Measurements from ENCODE around the gene NR1D1.
"Not testable (repeated sequence)": the region's sequence is repeated elsewhere in the genome, so short reads cannot be mapped to it uniquely, and the experiment has no call there.

NR1D1 gene
- long read RNA-seq, donor 1: 0 reads
- long read RNA-seq, donor 2: 0 reads
- long read RNA-seq, donor 3: 0 reads
- long read RNA-seq, donor 4, partial matches to known transcripts: 0 of 1 reads
- long read RNA-seq, donor 4, other reads (novel, unspliced or antisense): 0 of 1 reads
- long read RNA-seq, donor 5, partial matches to known transcripts: 0 of 1 reads
- long read RNA-seq, donor 5, other reads (novel, unspliced or antisense): 0 of 1 reads
- long read RNA-seq, donor 6, partial matches to known transcripts: 0 of 1 reads
- long read RNA-seq, donor 6, other reads (novel, unspliced or antisense): 0 of 1 reads
- long read RNA-seq, donor 7: 0 reads
- long read RNA-seq, donor 8: 0 reads

GRCh38 chr17:40100419-40100668 is at the start of gene NR1D1:
Gene NR1D1 (minus strand): TSS chr17:40100589. CDS start chr17:40100094, 495 bp downstream.
- no peak for DNase-seq

GRCh38 chr17:40148527-40148926 is 48.1 kb upstream of the NR1D1 start:
- DNase-seq: no peak

GRCh38 chr17:40145476-40145875 is 45.1 kb upstream of the NR1D1 start:
- no peak for DNase-seq

GRCh38 chr17:40143166-40143565 is 42.8 kb upstream of the NR1D1 start:
- DNase-seq: not testable (repeated sequence)

- peak; percentile 84 for DNase-seq
These were observed 39.2 kb upstream of the NR1D1 start for GRCh38 chr17:40139566-40140058.

GRCh38 chr17:40135817-40136216 is 35.4 kb upstream of the NR1D1 start:
- no peak for DNase-seq

- DNase-seq: no peak
These were observed 33.8 kb upstream of the NR1D1 start for GRCh38 chr17:40134184-40134583.

- no peak for DNase-seq
These were observed 30.1 kb upstream of the NR1D1 start for GRCh38 chr17:40130352-40131042.

GRCh38 chr17:40129498-40129897 is 29.1 kb upstream of the NR1D1 start:
- no peak for DNase-seq

- DNase-seq: peak; percentile 11
These were observed 24.1 kb upstream of the NR1D1 start for GRCh38 chr17:40124279-40125141.

- no peak for DNase-seq
These were observed 23.4 kb upstream of the NR1D1 start for GRCh38 chr17:40123811-40124114.

GRCh38 chr17:40122999-40123810 is 22.8 kb upstream of the NR1D1 start:
- peak; percentile 79 for DNase-seq

- DNase-seq: peak; percentile 73
These were observed 22.0 kb upstream of the NR1D1 start for GRCh38 chr17:40122136-40122998.

- DNase-seq: peak; percentile 93
These were observed 21.1 kb upstream of the NR1D1 start, which contains the start of gene MSL1 for GRCh38 chr17:40121181-40122135. Gene MSL1 (plus strand): TSS chr17:40121971. CDS start chr17:40122613, 642 bp downstream.

GRCh38 chr17:40115101-40115436 is 14.7 kb upstream of the NR1D1 start:
- DNase-seq: no peak

- DNase-seq: no peak
These were observed 13.5 kb upstream of the NR1D1 start for GRCh38 chr17:40113907-40114245.

GRCh38 chr17:40113110-40113906 is 12.9 kb upstream of the NR1D1 start:
- peak; percentile 86 for DNase-seq

- peak; percentile 49 for DNase-seq
These were observed 12.3 kb upstream of the NR1D1 start for GRCh38 chr17:40112718-40113109.

GRCh38 chr17:40112191-40112711 is 11.9 kb upstream of the NR1D1 start:
- no peak for DNase-seq

All from right kidney (tissue), 9 donors.